SK-N-SH treated with all-trans-retinoic acid at 6 μM for 48 hours (cell line): Measurements from ENCODE around the gene EVC.

Experiments used
- ARNTL ChIP-seq: fragments of 450-650 bp; formaldehyde crosslinking; IDR thresholded peaks from 2 replicates; pipeline ENCODE4 v1.5.0; 2020; ENCODE audit warnings: low read depth, mild to moderate bottlenecking, moderate library complexity, borderline replicate concordance
- CREB5 ChIP-seq: fragments of 250-450 bp; sonication (Bioruptor Pico); IDR thresholded peaks from 2 replicates; pipeline ENCODE4 v1.5.1; 2020; ENCODE audit warnings: low read depth, mild to moderate bottlenecking, moderate library complexity
- PATZ1 ChIP-seq: fragments of 250-450 bp; sonication (Bioruptor Pico); IDR thresholded peaks from 2 replicates; pipeline ENCODE4 v1.8.0; 2020; ENCODE audit warnings: mild to moderate bottlenecking, moderate library complexity, borderline replicate concordance
- SNAI2 ChIP-seq: fragments of 250-450 bp; sonication (Bioruptor Pico); IDR thresholded peaks from 2 replicates; pipeline ENCODE4 v1.5.0; 2020; ENCODE audit warnings: mild to moderate bottlenecking, moderate library complexity
- ZFP3 ChIP-seq: fragments of 250-450 bp; sonication (Bioruptor Pico); IDR thresholded peaks from 2 replicates; pipeline ENCODE4 v1.5.0; 2020; ENCODE audit warnings: mild to moderate bottlenecking, moderate library complexity
- ZNF70 ChIP-seq: fragments of 450-650 bp; formaldehyde crosslinking; IDR thresholded peaks from 2 replicates; pipeline ENCODE4 v1.5.0; 2020; ENCODE audit warnings: mild to moderate bottlenecking, moderate library complexity

GRCh38 chr4:5781691-5782090 lies 70.7 kb downstream of the EVC start:
- TF ChIP-seq CREB5 (CRISPR knock-in tag) (no peak), ARNTL (CRISPR knock-in tag) (no peak), PATZ1 (CRISPR knock-in tag) (no peak), SNAI2 (CRISPR knock-in tag) (no peak), ZNF70 (CRISPR knock-in tag) (no peak), ZFP3 (CRISPR knock-in tag) (no peak)
